ENCODE measurements around the gene RAB3IL1.

Gene RAB3IL1

GRCh38 chr11:61918251-61918937, 1.0 kb upstream of the RAB3IL1 start:
- ChIA-PET POLR2A (no interaction called here), CTCF (interaction anchor here (1.2 to 3.9 kb wide), 4 partner anchors 16 to 164 kb away, joined by 3 to 26 read pairs (median 8); no protein-coding TSS in a partner anchor)
- TF ChIP-seq CTCF (IDR thresholded peaks at IDR 0.05; ENCODE audit: control extremely low read depth, extremely low read depth, low read depth, missing control alignments) = no peak
- no peak for DNase-seq (ENCODE audit: extremely low spot score)

DNA sequence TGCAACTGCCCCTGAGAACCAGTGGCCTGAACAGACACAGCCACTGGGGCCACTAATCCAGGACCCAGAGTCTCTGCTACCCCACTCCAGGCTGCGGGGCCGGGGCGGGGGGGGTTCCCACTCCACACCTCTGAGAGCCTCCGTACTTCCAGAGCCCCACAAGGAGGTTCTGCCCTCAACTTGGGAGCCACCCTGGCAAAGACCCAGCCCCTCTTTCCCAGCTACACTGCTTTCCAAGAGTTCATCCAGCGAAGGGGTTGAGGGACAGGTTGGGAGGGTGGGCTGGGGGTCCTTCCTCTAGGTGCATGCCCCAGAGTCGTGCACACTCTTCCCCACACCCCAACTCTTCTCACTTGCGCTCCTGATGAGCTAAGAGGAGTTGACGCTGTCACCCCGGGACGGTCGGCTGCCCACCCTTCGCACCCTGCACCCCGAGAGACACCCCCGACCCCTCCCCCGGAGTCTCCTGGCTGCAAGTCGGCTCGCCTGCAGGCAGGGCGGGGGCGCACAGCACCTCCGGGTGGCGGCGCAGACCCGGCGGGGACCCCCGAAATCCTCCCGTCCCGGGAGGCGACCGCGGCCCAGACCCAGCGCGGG, 531 bp downstream of the RAB3IL1 start:
- no peak for DNase-seq (ENCODE audit: extremely low spot score)
- TF ChIP-seq CTCF (IDR thresholded peaks at IDR 0.05; ENCODE audit: control extremely low read depth, extremely low read depth, low read depth, missing control alignments) = no peak
- ChIA-PET CTCF (interaction anchor here (1.3 to 3.9 kb wide), 2 partner anchors 18 to 165 kb away, joined by 3 to 26 read pairs; no protein-coding TSS in a partner anchor), POLR2A (no interaction called here)

DNA sequence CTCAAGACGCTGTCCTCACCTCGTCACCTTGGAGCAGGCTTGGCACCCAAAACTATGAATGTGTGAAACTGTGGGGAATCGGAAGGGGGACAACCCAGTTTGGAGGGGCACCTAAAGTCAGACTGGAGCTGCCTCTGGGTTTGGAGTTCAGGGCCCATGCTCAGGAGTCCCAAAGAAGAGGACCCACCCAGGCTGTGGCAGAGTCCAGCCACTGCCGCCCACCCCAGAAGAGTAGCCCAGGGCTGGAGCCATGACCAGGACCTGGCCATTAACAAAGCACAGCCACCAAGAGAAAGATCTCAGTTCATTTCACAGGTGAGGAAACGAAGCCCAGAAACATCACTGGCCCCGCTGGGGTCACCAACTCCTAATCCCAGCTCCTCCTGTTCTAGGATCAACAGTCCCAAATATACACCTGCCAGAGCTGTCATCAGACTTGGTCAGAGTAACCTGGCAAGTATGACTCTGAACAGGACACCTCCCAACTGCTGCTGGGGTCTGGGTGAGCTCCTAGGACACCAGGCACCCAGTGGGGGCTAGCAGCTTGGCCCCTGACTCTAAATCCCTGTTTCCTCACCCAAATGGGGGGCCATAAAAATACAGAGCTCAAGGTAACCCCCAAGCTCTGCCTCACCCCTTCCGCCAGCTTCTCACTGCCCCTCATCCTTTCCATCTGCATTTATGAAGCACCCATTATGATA, 2.7 kb downstream of the RAB3IL1 start:
- TF ChIP-seq CTCF (IDR thresholded peaks at IDR 0.05; ENCODE audit: control extremely low read depth, extremely low read depth, low read depth, missing control alignments) = no peak
- no peak for DNase-seq (ENCODE audit: extremely low spot score)
- ChIA-PET POLR2A (interaction anchor here (0.5 kb wide), 1 partner anchor 886 kb away, joined by 3 read pairs; no protein-coding TSS in a partner anchor), CTCF (interaction anchor here (1.4 to 3.9 kb wide), 4 partner anchors 16 to 193 kb away, joined by 3 to 26 read pairs (median 10); no protein-coding TSS in a partner anchor)

DNA sequence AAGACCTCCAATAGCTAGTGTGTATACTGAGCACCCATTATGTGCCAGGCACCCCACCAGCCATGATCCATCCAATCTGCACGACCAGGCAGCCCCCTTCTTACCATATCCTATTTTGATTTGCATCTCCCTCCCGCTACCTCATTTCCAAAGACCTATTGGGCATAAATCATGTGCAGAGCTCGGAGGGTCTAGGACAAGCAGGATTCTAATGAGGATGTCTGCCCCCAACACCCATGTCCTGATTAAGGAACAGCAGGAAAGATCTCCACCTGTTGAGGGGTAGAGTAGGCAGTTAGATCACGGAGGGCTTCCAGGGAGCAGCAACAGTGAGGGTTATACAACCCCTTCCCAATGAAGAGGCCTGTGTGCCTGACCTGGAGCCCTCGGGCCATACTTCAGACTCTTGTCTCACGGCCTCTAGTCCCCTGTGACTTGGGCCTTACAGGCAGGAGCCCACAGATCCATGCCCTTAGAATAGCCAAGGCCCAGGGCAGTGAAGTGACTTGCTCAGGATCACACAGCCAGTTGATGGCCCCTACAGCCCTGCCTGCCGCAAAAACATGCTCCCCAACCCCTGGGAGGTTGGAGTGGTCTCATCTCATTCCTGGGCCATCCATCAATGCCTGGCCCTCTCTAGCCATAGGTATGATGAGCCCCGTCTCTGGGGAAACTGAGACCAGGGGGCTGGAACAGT, 3.5 kb downstream of the RAB3IL1 start:
- POLR2A ChIA-PET = interaction anchor here (0.5 kb wide), 1 partner anchor 886 kb away, joined by 3 read pairs; no protein-coding TSS in a partner anchor
- no peak for DNase-seq (ENCODE audit: extremely low spot score)
- CTCF ChIA-PET = interaction anchor here (1.0 to 7.9 kb wide), 6 partner anchors 10 to 168 kb away, joined by 3 to 80 read pairs (median 10); no protein-coding TSS in a partner anchor
- TF ChIP-seq CTCF (IDR thresholded peaks at IDR 0.05; ENCODE audit: control extremely low read depth, extremely low read depth, low read depth, missing control alignments) = no peak

DNA sequence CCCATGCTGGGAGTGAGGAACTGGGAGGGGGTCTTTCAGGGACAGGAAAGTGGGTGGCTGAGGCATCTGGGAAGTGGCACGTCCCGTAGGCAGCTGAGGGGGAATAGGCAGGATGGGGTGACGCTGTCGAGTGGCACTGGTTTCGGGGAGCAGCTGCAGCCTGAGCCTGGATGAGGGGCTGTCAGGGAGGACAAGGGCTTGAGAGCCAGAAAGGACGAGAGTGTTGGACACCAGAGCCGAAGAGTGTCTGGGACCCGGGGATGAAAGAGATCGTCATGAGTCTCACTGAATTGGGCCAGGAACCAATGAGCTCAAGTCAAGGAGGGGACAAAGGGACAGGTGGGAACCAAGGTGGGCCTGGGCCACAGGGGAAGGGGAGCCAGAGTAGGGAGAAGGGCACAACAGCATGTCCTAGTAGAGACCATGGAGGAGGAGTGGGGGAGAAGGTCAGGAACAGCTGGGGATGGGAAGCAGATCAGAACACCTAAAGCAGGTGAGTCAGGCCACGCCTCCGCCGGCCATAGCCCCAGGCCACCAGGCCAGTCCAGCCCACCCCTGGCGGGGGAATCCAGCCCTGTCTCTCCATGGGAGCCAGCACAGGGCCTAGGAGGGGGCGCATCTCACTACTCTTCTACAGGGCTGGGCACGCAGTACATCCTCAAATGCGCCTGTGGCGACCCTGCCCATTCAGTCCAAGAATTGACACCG, 4.2 kb downstream of the RAB3IL1 start:
- ChIA-PET CTCF (interaction anchor here (1.0 to 7.9 kb wide), 3 partner anchors 9 to 169 kb away, joined by 3 to 80 read pairs (median 4); no protein-coding TSS in a partner anchor), POLR2A (interaction anchor here (0.6 kb wide), 1 partner anchor 265 kb away, joined by 3 read pairs; no protein-coding TSS in a partner anchor)
- no peak for TF ChIP-seq CTCF (IDR thresholded peaks at IDR 0.05; ENCODE audit: control extremely low read depth, extremely low read depth, low read depth, missing control alignments)
- no peak for DNase-seq (ENCODE audit: extremely low spot score)

All from GM10248 (cell line).